Measurements from ENCODE around the gene RBMY1D. TPM values are rescaled to one million over a fixed set of nuclear protein-coding genes. Genes with fewer than 3 reads are reported as not detected.

The RBMY1D gene
- total RNA-seq, 1 experiment from 2014 or later: not detected

DNA sequence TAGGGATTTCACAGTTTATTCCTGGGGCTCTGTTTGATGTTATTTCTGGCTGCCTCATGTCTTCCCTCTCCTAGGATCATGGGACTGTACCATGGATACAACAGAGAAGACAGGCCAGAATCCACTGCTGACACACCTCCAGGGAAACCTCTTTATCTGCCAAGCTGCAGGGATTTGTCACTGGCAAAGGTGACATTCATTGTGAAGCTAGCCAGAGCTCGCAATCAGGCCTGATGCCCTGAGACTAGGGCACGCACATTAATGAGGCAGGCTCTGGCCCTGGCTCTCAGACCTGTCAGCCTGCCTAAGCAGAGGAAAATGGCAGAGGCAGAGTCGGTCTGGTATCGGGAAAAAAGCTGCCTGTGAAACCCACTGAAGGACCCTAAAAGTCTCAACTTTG is 52.2 kb downstream of the RBMY1D start:
- Histone ChIP-seq H3K4me3 (ENCODE audit: low read depth in 2 of 2, low read length in 2 of 2) (no peak overlapping the region), H3K9me3 (ENCODE audit: control insufficient read depth, insufficient read depth, low read depth, low read length) (no peaks in the 10 kb centered on the region), H3K27ac (ENCODE audit: low read length) (no peak overlapping the region), H3K36me3 (ENCODE audit: control insufficient read depth, insufficient read depth, low read length) (no peaks in the 10 kb centered on the region), H3K27me3 (ENCODE audit: control insufficient read depth, insufficient read depth, low read length) (no peaks in the 10 kb centered on the region), H3K4me1 (ENCODE audit: control insufficient read depth, insufficient read depth, low read length) (no peaks in the 10 kb centered on the region)
- no TSS peak for BruUV-seq (replicated peaks)
- in situ Hi-C loops (cut with HindIII; ENCODE audit: low pct_unique_long_range_greater_than_20kb, low sequenced_read_pairs) (no loop called here), intact Hi-C loops (cut with micrococcal nuclease; ENCODE audit: unreplicated experiment) (no loop called here)
- CTCF ChIA-PET: no interaction called here
- TF ChIP-seq POLR2AphosphoS5 (IDR thresholded peaks at IDR 0.05; ENCODE audit: low read depth, low read length) (no peak), SIN3A (IDR thresholded peaks at IDR 0.05; ENCODE audit: borderline replicate concordance, insufficient read depth, low read depth, low read length) (no peak), TCF7L2 (IDR thresholded peaks at IDR 0.05; ENCODE audit: low read depth, low read length) (no peak), CTCF (IDR thresholded peaks at IDR 0.05) (no peak)
- TF ChIP-seq, protein P1, sequence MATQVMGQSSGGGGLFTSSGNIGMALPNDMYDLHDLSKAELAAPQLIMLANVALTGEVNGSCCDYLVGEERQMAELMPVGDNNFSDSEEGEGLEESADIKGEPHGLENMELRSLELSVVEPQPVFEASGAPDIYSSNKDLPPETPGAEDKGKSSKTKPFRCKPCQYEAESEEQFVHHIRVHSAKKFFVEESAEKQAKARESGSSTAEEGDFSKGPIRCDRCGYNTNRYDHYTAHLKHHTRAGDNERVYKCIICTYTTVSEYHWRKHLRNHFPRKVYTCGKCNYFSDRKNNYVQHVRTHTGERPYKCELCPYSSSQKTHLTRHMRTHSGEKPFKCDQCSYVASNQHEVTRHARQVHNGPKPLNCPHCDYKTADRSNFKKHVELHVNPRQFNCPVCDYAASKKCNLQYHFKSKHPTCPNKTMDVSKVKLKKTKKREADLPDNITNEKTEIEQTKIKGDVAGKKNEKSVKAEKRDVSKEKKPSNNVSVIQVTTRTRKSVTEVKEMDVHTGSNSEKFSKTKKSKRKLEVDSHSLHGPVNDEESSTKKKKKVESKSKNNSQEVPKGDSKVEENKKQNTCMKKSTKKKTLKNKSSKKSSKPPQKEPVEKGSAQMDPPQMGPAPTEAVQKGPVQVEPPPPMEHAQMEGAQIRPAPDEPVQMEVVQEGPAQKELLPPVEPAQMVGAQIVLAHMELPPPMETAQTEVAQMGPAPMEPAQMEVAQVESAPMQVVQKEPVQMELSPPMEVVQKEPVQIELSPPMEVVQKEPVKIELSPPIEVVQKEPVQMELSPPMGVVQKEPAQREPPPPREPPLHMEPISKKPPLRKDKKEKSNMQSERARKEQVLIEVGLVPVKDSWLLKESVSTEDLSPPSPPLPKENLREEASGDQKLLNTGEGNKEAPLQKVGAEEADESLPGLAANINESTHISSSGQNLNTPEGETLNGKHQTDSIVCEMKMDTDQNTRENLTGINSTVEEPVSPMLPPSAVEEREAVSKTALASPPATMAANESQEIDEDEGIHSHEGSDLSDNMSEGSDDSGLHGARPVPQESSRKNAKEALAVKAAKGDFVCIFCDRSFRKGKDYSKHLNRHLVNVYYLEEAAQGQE (IDR thresholded peaks at IDR 0.05; ENCODE audit: insufficient read depth in 1 of 2, low read depth in 2 of 2, low read length in 1 of 2): no peak
- POLR2A ChIA-PET: no interaction called here
- no peak for DNase-seq (ENCODE audit: low read depth, low spot score)
- ATAC-seq: no peak

DNA sequence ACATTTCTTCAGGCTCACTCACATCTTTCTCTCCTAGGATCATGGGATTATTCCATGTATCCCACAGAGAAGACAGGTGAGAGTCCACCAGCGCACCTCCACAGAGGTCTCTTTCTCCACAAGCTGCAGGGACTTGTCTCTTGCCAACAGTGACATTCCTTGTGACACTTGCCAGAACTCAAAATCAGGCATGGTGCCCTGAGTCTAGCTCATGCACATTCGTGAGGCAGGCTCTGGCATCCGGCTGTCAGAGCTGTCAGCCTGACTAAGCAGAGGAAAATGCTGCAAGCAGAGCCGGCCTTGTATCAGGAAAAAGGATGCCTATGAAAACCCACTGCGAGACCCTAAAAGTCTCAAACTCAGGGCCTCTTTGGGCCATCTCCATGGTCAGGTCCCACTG is 54.8 kb downstream of the RBMY1D start:
- H3K9me3 ChIP-seq (ENCODE audit: control insufficient read depth, insufficient read depth, low read depth, low read length): no peaks in the 10 kb centered on the region
- no peaks in the 10 kb centered on the region for H3K4me1 ChIP-seq (ENCODE audit: control insufficient read depth, insufficient read depth, low read length)
- no peaks in the 10 kb centered on the region for H3K36me3 ChIP-seq (ENCODE audit: control insufficient read depth, insufficient read depth, low read length)
- ATAC-seq (no peak), DNase-seq (ENCODE audit: low read depth, low spot score) (no peak)
- no peaks in the 10 kb centered on the region for H3K27me3 ChIP-seq (ENCODE audit: control insufficient read depth, insufficient read depth, low read length)
- H3K4me3 ChIP-seq (ENCODE audit: low read depth in 2 of 2, low read length in 2 of 2): no peak overlapping the region
- CTCF ChIA-PET: no interaction called here
- intact Hi-C loops (cut with micrococcal nuclease; ENCODE audit: unreplicated experiment): no loop called here
- in situ Hi-C loops (cut with HindIII; ENCODE audit: low pct_unique_long_range_greater_than_20kb, low sequenced_read_pairs): no loop called here
- TF ChIP-seq, protein P1 (IDR thresholded peaks at IDR 0.05; ENCODE audit: insufficient read depth in 1 of 2, low read depth in 2 of 2, low read length in 1 of 2): no peak
- TF ChIP-seq TCF7L2 (IDR thresholded peaks at IDR 0.05; ENCODE audit: low read depth, low read length) (no peak), CTCF (IDR thresholded peaks at IDR 0.05) (no peak), SIN3A (IDR thresholded peaks at IDR 0.05; ENCODE audit: borderline replicate concordance, insufficient read depth, low read depth, low read length) (no peak), POLR2AphosphoS5 (IDR thresholded peaks at IDR 0.05; ENCODE audit: low read depth, low read length) (no peak)
- H3K27ac ChIP-seq (ENCODE audit: low read length): no peak overlapping the region
- BruUV-seq (replicated peaks): no TSS peak
- POLR2A ChIA-PET: no interaction called here

Data from Panc1 (cell line).